AG09309 (cell line): Measurements from ENCODE around the gene ANP32A.

Experiments used
- DNase-seq: peaks from one replicate; pipeline ENCODE4 v3.0.0-alpha.2; 2010; ENCODE audit warnings: low read depth
- H3K4me3 ChIP-seq: 2 replicates; pipeline ENCODE4 v1.5.1; 2011; ENCODE audit warnings: mild to moderate bottlenecking, low read depth, low read length, moderate library complexity; ENCODE audit not compliant: control insufficient read depth
- TF ChIP-seq, protein P1 (sequence below): IDR thresholded peaks from 2 replicates; pipeline ENCODE4 v1.5.1; 2011; ENCODE audit warnings: mild to moderate bottlenecking, low read depth, low read length, inconsistent platforms; ENCODE audit not compliant: insufficient read depth, control insufficient read depth; ENCODE audit errors: missing control alignments

Gene ANP32A

DNA sequence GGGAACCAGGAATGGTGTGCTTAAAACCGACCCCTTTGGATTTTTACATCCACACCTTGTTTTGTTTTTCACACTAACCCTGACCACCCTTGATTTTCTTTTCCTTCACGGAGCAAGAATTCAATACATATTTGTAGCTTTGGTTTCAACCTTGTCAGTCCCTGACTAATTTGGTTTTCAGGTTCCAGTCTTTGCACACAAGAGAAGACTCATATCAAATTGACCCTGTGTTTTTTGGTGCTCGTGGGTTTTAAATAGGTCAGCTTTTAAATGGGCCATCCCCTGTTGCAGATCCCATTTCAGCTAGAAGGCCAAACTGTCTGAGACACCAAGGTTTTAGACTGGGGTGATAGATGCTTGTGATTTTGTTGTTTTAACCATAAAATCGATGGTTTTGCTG, 26.4 kb downstream of the ANP32A start:
- DNase-seq = no peak
- no peak overlapping the region for H3K4me3 ChIP-seq
- TF ChIP-seq, protein P1, sequence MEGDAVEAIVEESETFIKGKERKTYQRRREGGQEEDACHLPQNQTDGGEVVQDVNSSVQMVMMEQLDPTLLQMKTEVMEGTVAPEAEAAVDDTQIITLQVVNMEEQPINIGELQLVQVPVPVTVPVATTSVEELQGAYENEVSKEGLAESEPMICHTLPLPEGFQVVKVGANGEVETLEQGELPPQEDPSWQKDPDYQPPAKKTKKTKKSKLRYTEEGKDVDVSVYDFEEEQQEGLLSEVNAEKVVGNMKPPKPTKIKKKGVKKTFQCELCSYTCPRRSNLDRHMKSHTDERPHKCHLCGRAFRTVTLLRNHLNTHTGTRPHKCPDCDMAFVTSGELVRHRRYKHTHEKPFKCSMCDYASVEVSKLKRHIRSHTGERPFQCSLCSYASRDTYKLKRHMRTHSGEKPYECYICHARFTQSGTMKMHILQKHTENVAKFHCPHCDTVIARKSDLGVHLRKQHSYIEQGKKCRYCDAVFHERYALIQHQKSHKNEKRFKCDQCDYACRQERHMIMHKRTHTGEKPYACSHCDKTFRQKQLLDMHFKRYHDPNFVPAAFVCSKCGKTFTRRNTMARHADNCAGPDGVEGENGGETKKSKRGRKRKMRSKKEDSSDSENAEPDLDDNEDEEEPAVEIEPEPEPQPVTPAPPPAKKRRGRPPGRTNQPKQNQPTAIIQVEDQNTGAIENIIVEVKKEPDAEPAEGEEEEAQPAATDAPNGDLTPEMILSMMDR = no peak

DNA sequence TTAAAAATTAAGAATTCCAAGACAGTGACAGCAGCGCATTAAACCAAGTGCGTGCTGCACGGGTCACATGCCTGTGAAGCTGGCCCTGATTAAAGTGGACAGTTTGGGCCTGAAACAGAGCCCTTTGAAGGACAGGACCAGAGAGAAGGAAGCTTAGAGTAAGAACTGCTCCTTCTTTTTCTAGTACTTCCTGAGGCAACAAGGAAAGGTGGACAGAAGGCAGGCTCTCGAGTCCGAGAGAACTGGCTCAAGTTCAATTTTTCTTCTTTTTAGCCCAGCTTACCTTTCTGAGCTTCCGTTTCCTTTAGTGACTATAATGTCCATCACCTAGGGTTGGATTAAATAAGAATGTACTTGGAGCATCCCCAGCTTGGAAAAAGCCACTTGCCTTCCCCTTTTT, 26.9 kb downstream of the ANP32A start:
- DNase-seq = no peak
- TF ChIP-seq, protein P1 = no peak
- no peak overlapping the region for H3K4me3 ChIP-seq

DNA sequence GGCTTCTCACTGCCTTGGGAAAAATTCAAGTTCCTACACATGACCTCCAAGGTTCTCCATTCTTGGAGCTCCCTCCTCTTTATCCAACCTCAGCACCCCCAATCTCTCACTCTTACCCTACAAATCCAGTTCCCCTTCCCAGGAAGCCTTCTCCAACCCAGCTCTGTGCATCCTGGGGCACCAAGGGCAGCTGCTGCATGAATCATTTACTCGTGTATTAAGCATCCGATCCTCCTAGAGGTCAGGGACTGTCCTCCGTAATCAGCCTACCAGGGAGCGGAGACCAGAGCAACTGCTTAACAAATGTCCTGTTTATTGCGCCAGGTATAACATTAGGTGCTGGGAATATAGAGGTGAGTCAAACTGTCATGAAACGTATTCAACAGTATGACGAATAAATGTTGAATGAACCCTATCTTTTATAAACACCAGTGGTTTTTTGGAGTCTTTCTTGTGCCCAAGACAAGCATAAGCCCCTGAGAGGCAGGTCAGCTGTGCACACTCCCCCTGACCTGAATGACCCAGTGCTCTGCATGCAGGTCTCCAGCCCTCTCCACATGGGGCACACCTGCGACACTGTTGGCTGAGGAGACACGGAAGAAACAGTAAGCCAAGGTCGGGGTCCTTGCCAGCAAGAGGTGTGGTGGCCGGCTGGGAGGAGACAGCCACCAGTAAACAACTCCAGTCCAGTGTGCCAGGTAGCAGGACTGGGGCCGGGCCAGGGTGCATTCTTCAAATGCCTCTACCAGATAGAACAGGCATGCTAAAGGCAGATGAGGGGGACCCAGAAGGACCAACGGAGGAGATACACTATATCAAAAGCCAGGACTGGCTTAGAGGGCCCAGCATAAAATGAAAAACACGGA, 27.6 kb downstream of the ANP32A start:
- TF ChIP-seq, protein P1 = no peak
- H3K4me3 ChIP-seq = no peak overlapping the region
- DNase-seq = no peak

DNA sequence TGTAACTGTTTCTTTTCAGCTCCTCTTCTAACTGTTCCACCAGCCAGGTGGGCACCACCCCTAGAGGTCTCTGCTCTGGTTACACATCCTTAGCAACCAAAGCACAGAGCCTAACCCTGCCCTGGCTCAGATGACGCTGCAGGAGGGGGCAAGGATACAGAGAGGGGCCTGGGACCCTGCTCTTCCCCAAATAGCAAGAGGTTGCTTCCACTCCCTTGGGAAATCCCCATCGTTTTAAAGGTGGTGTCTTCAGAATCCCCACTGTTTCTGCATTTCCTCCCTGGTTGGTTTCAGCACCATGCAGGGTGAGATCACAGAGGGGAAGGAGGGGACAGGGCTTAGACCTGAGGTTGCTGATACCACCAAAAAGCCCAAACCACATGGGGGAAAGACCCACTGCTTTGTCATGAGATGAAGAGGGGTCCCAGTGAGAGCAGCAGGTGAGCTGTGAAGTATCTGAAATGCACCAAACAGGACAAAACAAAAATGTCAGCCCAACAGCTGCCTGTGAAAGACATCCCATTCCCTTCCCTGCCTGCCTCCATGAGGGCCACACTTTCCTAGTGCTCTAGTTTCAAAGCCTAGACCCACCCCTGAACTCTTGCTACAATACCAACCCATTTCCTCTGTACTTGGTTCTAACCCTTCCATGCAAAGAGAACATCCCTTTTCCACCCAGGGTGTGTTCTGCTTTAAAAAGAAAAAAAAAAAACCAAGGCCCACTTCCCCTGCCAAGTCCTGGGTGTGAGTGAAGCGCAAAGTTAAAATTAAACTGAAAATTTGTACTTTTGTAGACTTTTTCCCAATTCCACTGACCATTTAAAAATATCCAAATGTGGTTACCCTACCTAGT, 29.0 kb downstream of the ANP32A start:
- TF ChIP-seq, protein P1 = no peak
- H3K4me3 ChIP-seq = no peak overlapping the region
- DNase-seq = no peak

DNA sequence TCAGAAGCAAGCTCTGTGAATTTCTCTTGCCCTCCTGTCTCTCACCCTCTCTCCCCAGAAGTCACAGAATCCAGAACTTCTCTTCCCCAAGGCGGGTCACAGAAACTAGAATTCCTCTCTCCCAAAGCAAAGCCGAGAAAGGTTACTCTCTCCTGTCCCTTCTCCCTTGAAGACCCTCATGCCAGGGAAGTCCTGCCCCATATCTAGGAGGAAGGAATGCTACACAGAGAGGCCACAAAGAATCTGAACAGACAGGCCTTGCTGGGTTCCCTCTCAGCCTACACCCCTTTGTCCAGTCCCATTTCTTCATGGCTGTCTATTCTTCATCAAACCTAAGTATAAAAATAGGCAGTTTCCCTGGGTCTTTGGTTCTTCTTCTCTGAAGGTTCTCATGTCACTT, 29.8 kb downstream of the ANP32A start:
- TF ChIP-seq, protein P1 = no peak
- H3K4me3 ChIP-seq = no peak overlapping the region
- DNase-seq = no peak

DNA sequence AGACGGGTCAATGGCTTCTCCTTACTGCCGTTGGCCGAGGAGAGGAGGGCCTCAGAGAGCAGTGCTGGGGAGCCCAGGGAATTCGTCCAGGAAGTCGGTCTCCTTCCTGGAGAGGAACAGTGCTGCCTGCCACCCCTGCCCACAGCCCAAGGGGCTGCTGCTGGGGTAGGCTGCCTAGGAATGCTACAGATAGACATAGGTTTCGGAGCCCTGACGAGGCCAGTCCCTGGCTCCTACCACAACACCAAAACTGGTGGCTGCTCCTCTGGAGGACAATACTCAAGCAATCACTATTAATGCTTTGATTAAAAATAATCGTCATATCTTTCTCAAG, 30.5 kb downstream of the ANP32A start:
- no peak for DNase-seq
- TF ChIP-seq, protein P1 = no peak
- H3K4me3 ChIP-seq = no peak overlapping the region
